Glutamatergic neuron (in vitro differentiated cells): Measurements from ENCODE around the gene HMX3. TPM values are rescaled to one million over a fixed set of nuclear protein-coding genes. Genes with fewer than 3 reads are reported as not detected.
A peak's percentile ranks its signal among the peaks of the same experiment; 100 is the strongest.

Source experiments
- DNase-seq: peaks from one replicate; pipeline ENCODE4 v3.0.0; 2022
- H3K27ac Mint-ChIP-seq: one replicate; pipeline ENCODE4 v1.8.0; 2020; ENCODE audit warnings: mild to moderate bottlenecking, mixed read lengths, inconsistent platforms; ENCODE audit not compliant: unreplicated experiment
- H3K27me3 Mint-ChIP-seq: one replicate; pipeline ENCODE4 v1.8.0; 2020; ENCODE audit warnings: mild to moderate bottlenecking, moderate library complexity, mixed read lengths, inconsistent platforms; ENCODE audit not compliant: unreplicated experiment
- H3K36me3 Mint-ChIP-seq: one replicate; pipeline ENCODE4 v1.8.0; 2020; ENCODE audit warnings: mild to moderate bottlenecking, mixed read lengths, inconsistent platforms; ENCODE audit not compliant: unreplicated experiment
- H3K4me1 Mint-ChIP-seq: one replicate; pipeline ENCODE4 v1.8.0; 2020; ENCODE audit warnings: mild to moderate bottlenecking, low read depth, mixed read lengths, inconsistent platforms; ENCODE audit not compliant: unreplicated experiment
- H3K4me3 Mint-ChIP-seq: one replicate; pipeline ENCODE4 v1.8.0; 2020; ENCODE audit warnings: mild to moderate bottlenecking, mixed read lengths, inconsistent platforms; ENCODE audit not compliant: unreplicated experiment
- H3K9me3 Mint-ChIP-seq: one replicate; pipeline ENCODE4 v1.8.0; 2020; ENCODE audit warnings: mild to moderate bottlenecking, moderate library complexity, mixed read lengths, inconsistent platforms; ENCODE audit not compliant: unreplicated experiment
- CTCF ChIP-seq: fragments of 200-600 bp; sonication (generic); IDR thresholded peaks from one replicate; pipeline ENCODE4 v1.5.0; 2021; ENCODE audit not compliant: partially characterized antibody, unreplicated experiment
- total RNA-seq: library from RNA; stranded (reverse); fragmentation: NEBNext Ultra II Directional; extraction: Animal tissue kit (Norgen Biotek cat#: 25700); gene quantifications from one replicate; pipeline ENCODE4 v1.2.1, GENCODE V29; 2021; ENCODE audit not compliant: unreplicated experiment

The HMX3 gene
- total RNA-seq, 1 donor from 2014 or later = not detected

- H3K36me3 Mint-ChIP-seq = no peaks in the 10 kb centered on the region
- H3K4me1 Mint-ChIP-seq = no peaks in the 10 kb centered on the region
- H3K27ac Mint-ChIP-seq = no peak overlapping the region
- peaks cover 7% of the 10 kb centered on the region for H3K27me3 Mint-ChIP-seq
- DNase-seq = no peak
- no peaks in the 10 kb centered on the region for H3K9me3 Mint-ChIP-seq
- no peak overlapping the region for H3K4me3 Mint-ChIP-seq
- no peak for TF ChIP-seq CTCF
Measured at GRCh38 chr10:123126246-123126645, 9.5 kb upstream of the HMX3 start.

GRCh38 chr10:123129618-123130271 lies 6.0 kb upstream of the HMX3 start:
- Mint-ChIP-seq H3K9me3 (peaks cover 2% of the 10 kb centered on the region), H3K27me3 (peaks cover 21% of the 10 kb centered on the region), H3K27ac (no peak overlapping the region), H3K4me3 (no peak overlapping the region), H3K4me1 (peaks cover 4% of the 10 kb centered on the region), H3K36me3 (no peaks in the 10 kb centered on the region)
- no peak for TF ChIP-seq CTCF
- DNase-seq = no peak

GRCh38 chr10:123132576-123133477 lies 2.9 kb upstream of the HMX3 start:
- peak; percentile 93 for TF ChIP-seq CTCF
- Mint-ChIP-seq H3K9me3 (peaks cover 4% of the 10 kb centered on the region), H3K4me1 (peaks cover 4% of the 10 kb centered on the region), H3K27me3 (peaks cover 27% of the 10 kb centered on the region), H3K36me3 (no peaks in the 10 kb centered on the region), H3K4me3 (peak overlapping the region; percentile 86), H3K27ac (no peak overlapping the region)
- DNase-seq = peak; percentile 94

- no peak overlapping the region for H3K27ac Mint-ChIP-seq
- TF ChIP-seq CTCF = no peak
Measured at GRCh38 chr10:123133541-123134342, 2.0 kb upstream of the HMX3 start.

More at GRCh38 chr10:123133541-123134342, 2.0 kb upstream of the HMX3 start:
- H3K9me3 Mint-ChIP-seq = peaks cover 6% of the 10 kb centered on the region
- H3K36me3 Mint-ChIP-seq = no peaks in the 10 kb centered on the region
- peak overlapping the region; percentile 57 for H3K4me3 Mint-ChIP-seq
- H3K27me3 Mint-ChIP-seq = peaks cover 32% of the 10 kb centered on the region
- peaks cover 4% of the 10 kb centered on the region for H3K4me1 Mint-ChIP-seq
- DNase-seq = no peak
